Neuron (in vitro differentiated cells): ENCODE results near the gene GRID1.

Source experiments
- H2AFZ ChIP-seq: one replicate; pipeline ENCODE4 v1.6.1; 2013; ENCODE audit warnings: low read depth, mild to moderate bottlenecking, inconsistent platforms, low read length, moderate library complexity
- H3K27me3 ChIP-seq: one replicate; pipeline ENCODE4 v1.6.1; 2013; ENCODE audit warnings: low read length; ENCODE audit not compliant: insufficient read depth
- H3K36me3 ChIP-seq: one replicate; pipeline ENCODE4 v1.6.1; 2013; ENCODE audit warnings: low read length; ENCODE audit not compliant: insufficient read depth
- H3K4me1 ChIP-seq: one replicate; pipeline ENCODE4 v1.6.1; 2013; ENCODE audit warnings: low read length; ENCODE audit not compliant: insufficient read depth
- H3K4me3 ChIP-seq: 2 replicates; pipeline ENCODE4 v1.5.1; 2013; ENCODE audit warnings: mild to moderate bottlenecking, low read length, moderate library complexity
- H3K9me3 ChIP-seq: one replicate; pipeline ENCODE4 v1.6.1; 2013; ENCODE audit warnings: low read length

The GRID1 gene

DNA sequence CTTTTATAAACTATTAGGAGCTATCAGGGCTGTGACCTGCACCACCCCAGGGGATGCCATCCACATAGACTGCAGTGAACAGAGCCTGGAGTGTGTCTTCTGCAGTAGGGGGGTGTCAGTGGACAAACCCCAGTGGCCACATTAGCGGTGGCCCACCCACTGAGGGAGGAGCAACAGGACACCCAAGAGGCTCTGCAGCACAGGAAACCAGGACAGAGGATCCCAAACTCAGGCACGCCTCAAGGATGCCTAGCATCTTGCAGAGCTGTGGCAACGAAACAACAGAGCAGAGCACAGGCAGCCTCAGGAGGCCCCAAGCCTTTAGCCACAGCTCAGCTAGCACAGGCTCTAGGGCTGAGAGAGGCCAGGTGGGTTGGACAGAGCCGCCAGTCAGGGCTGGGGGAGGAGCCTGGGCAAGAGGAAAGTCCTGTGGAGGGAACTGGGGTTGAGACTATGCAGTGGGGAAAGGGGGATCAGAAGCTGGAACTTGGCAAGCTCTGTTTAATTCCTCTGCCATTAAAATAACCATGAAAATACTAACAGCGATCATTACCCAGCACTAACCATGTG, 53.8 kb downstream of the GRID1 start:
- no peaks in the 10 kb centered on the region for H3K4me1 ChIP-seq
- no peak overlapping the region for H2AFZ ChIP-seq
- H3K36me3 ChIP-seq: no peaks in the 10 kb centered on the region
- H3K9me3 ChIP-seq: no peaks in the 10 kb centered on the region
- no peak overlapping the region for H3K4me3 ChIP-seq
- no peaks in the 10 kb centered on the region for H3K27me3 ChIP-seq

DNA sequence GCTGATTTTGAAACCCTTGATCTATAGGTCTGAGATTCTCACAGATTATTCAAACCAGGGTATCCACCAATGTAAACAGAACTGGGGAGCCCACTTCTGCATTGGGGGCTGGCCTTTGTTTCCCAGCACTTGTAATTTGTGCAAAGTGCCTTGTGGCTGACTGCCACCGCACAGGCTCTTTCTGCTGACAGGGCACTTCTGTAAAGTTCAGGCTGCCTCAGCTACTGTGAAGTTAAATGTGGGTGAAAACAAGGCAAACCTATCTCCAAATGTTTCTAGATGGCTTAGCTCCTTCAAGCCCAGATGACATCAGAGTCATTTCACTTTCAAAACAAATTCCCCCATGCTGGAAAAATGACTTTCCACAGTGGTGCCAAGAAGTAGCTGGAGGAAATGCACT, 54.7 kb downstream of the GRID1 start:
- no peaks in the 10 kb centered on the region for H3K36me3 ChIP-seq
- H2AFZ ChIP-seq: no peak overlapping the region
- H3K4me1 ChIP-seq: no peaks in the 10 kb centered on the region
- H3K4me3 ChIP-seq: no peak overlapping the region
- no peaks in the 10 kb centered on the region for H3K27me3 ChIP-seq
- H3K9me3 ChIP-seq: no peaks in the 10 kb centered on the region

DNA sequence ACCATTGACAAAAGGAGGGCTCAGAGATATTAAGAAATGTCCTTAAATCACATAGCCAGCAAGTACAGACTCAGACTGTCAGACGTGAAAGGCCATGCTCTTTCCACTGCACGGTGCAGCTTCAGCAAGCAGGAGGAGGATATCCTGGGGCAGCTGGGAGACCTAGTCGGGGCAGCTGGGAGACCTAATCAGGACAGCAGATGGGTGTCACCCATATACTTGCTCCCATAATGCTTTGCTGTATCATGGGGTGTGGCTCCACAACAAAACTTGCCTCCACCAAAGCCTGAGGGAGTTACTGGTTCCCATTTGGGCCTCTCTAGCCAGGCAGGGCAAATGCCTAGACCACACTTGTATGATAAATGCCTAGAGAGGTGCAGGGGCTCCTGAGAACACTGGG, 55.4 kb downstream of the GRID1 start:
- no peaks in the 10 kb centered on the region for H3K36me3 ChIP-seq
- no peak overlapping the region for H3K4me3 ChIP-seq
- no peaks in the 10 kb centered on the region for H3K9me3 ChIP-seq
- no peaks in the 10 kb centered on the region for H3K4me1 ChIP-seq
- no peaks in the 10 kb centered on the region for H3K27me3 ChIP-seq
- no peak overlapping the region for H2AFZ ChIP-seq

DNA sequence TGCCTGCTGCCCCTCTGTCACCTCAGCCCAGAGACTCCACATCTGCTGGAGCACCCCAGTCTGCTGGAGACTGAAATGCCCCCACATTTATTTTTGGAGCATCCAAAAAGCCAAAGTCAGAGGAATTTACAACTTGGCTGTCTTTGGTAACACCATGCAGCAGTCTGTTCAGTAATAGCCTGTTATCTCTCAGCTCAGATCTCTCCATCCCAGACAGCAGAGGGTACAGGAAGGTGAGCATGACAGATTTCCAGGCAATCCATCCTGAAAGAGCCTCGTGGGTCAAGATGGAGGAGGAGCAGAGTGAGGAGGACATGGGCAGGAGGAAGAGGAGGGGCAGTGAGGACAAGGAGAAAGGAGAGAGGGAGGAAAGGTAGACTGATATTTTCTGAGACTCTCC, 55.9 kb downstream of the GRID1 start:
- Histone ChIP-seq H3K4me1 (no peaks in the 10 kb centered on the region), H3K9me3 (no peaks in the 10 kb centered on the region), H3K4me3 (no peak overlapping the region), H2AFZ (no peak overlapping the region), H3K36me3 (no peaks in the 10 kb centered on the region), H3K27me3 (no peaks in the 10 kb centered on the region)

DNA sequence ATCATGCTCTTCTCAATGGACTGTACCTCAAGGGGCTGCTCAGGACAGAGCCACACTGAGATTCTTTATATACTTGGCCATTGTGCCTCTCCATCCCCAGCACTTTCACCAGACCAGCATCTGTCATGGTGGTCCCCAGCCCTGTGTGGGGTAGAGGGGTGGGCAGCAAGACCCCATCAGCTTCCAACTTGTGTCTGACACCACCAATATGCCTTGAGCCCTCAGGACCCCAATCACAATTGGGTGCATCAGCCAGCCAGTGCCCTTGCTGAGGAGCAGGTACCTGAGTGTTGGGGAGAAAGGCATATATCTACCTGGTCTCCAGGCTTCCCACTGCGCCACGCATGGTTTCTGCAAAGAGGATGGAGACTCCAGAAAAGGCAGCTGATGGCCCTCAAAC, 56.3 kb downstream of the GRID1 start:
- no peak overlapping the region for H3K4me3 ChIP-seq
- no peak overlapping the region for H2AFZ ChIP-seq
- no peaks in the 10 kb centered on the region for H3K36me3 ChIP-seq
- no peaks in the 10 kb centered on the region for H3K4me1 ChIP-seq
- no peaks in the 10 kb centered on the region for H3K9me3 ChIP-seq
- no peaks in the 10 kb centered on the region for H3K27me3 ChIP-seq

DNA sequence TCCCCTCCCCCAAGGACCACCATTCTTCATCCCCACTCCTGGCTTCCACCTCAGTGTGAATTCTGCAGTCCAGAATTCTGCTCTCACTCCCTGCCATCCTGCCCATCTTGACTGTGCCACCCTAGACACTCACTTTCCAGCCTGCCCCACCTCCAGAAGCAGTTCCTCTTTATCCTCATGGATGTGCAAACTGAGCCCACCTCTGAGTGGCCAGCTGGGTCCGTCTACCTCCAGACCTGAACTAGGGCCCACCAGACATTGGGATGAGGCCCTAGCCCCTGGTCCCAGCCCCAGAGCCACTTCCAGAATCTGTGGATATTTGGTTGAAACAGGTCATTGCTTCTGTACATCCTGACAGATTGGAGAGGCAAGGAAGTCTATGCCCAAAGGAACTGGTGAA, 58.5 kb downstream of the GRID1 start:
- no peak overlapping the region for H2AFZ ChIP-seq

DNA sequence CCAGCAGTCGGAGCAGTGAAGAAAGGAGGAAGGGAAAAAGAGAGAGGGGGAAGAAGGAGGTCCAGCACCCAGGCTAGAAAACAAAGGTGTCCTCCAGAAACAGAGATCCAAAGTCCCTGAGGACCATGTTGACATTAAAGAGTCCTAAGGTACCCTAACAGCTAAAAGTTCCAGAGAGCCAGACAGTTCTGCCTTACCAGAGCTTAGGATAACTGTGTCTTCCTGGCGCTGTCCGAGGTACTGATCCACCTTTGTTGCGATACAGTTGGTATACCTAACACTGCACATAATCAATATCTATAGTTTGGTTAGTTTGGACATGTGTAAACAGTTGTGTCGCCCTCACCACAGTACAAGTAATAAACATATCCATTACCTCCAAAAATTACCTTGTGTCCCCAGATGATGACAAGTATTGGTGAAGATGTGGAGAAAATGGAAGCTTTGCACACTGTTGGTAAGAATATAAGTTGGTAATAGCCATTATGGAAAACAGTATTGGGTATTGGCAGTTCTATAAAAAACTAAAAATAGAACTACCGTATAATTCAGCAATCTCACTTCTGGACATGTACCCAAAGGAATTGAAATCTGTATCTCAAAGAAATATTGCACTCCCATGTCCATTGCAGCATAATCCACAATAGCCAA, 59.8 kb downstream of the GRID1 start:
- Histone ChIP-seq H3K27me3 (no peaks in the 10 kb centered on the region), H2AFZ (no peak overlapping the region), H3K36me3 (no peaks in the 10 kb centered on the region), H3K4me3 (no peak overlapping the region), H3K4me1 (no peaks in the 10 kb centered on the region), H3K9me3 (no peaks in the 10 kb centered on the region)

More for the DNA sequence above, 58.5 kb downstream of the GRID1 start:
- no peak overlapping the region for H3K4me3 ChIP-seq
- H3K36me3 ChIP-seq: no peaks in the 10 kb centered on the region
- H3K9me3 ChIP-seq: no peaks in the 10 kb centered on the region
- no peaks in the 10 kb centered on the region for H3K4me1 ChIP-seq
- H3K27me3 ChIP-seq: no peaks in the 10 kb centered on the region

DNA sequence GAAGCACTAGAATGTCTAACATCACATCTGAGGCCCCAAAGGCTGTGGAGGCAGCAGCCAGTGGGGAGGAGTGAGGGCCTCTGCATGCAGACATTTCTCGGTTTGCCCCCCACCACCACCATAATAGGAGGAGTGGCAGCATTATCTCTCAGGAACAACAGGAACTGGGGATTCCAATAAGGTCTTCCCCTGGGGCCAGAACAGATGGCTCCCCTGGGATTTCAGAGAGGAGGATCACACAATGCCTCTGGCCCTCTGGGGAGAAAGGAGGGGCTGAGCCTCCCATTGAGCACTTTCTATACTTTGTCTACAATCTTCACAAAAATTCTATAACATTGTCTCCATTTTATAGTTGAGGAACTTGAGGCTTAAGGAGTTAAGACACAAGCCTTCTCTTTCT, 61.1 kb downstream of the GRID1 start:
- Histone ChIP-seq H3K4me1 (no peaks in the 10 kb centered on the region), H2AFZ (no peak overlapping the region), H3K27me3 (no peaks in the 10 kb centered on the region), H3K4me3 (no peak overlapping the region), H3K36me3 (no peaks in the 10 kb centered on the region), H3K9me3 (no peaks in the 10 kb centered on the region)

DNA sequence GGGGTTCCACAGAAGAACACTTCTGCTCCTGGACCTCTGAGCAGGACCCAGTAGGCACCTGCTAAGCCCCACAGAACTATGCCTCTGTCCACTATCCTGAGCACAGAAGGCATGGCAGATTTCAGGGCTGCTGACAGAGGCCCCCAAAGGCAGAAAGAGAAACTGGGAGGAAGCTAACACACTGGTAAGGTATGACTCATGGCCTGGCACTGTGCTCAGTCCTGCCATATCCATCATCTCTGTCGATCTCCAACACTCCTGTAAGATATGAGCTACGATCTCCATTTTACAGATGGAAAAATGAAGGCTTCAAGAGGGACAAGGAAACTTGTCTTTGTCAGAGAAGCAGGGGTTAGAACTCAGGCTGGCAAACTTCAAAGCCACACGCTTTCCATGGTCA, 62.2 kb downstream of the GRID1 start:
- Histone ChIP-seq H3K27me3 (no peaks in the 10 kb centered on the region), H3K4me1 (no peaks in the 10 kb centered on the region), H3K4me3 (no peak overlapping the region), H3K36me3 (no peaks in the 10 kb centered on the region), H3K9me3 (no peaks in the 10 kb centered on the region), H2AFZ (no peak overlapping the region)

DNA sequence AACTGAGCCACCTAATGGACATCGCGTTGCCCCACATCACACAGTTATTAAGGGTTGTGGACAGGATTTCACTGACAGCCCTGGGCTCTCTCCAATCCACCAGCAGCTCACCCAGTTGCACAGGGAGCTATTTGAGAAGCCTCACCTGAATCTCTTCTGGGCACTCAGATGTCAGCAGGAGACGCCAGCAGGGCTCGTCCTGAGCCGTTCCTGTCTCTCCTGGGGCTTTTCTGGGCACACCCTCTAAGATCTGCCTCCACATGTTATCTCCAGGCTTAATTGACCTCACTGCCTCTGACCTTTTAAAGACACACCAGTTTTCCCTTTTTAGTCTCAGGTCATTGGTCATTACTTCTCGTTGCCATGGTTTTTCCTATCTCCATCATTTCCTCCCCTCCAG, 63.0 kb downstream of the GRID1 start:
- H3K4me3 ChIP-seq: no peak overlapping the region
- no peaks in the 10 kb centered on the region for H3K4me1 ChIP-seq
- no peaks in the 10 kb centered on the region for H3K27me3 ChIP-seq
- no peaks in the 10 kb centered on the region for H3K36me3 ChIP-seq
- no peak overlapping the region for H2AFZ ChIP-seq
- H3K9me3 ChIP-seq: no peaks in the 10 kb centered on the region

DNA sequence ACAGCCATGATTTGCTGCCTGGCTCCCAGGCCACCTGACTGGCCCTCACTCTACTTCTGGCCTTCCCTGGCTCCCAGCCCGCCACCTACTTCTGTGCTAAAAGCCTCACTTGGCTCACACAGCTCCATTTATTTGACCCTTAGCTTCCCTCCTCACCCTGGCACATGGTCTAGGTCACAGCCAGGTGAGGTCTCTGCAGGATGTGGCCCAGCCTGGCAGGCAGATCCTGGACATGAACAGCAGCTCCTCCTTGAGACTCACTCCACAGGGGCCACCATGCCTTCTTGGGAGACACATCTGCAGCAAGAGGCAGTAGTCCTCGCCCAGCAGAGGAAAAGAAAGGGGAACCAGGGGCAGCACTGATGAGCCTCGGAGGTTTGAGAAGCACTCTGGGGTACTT, 64.6 kb downstream of the GRID1 start:
- Histone ChIP-seq H3K4me1 (no peaks in the 10 kb centered on the region), H3K27me3 (no peaks in the 10 kb centered on the region), H2AFZ (no peak overlapping the region), H3K36me3 (no peaks in the 10 kb centered on the region), H3K4me3 (no peak overlapping the region), H3K9me3 (no peaks in the 10 kb centered on the region)

DNA sequence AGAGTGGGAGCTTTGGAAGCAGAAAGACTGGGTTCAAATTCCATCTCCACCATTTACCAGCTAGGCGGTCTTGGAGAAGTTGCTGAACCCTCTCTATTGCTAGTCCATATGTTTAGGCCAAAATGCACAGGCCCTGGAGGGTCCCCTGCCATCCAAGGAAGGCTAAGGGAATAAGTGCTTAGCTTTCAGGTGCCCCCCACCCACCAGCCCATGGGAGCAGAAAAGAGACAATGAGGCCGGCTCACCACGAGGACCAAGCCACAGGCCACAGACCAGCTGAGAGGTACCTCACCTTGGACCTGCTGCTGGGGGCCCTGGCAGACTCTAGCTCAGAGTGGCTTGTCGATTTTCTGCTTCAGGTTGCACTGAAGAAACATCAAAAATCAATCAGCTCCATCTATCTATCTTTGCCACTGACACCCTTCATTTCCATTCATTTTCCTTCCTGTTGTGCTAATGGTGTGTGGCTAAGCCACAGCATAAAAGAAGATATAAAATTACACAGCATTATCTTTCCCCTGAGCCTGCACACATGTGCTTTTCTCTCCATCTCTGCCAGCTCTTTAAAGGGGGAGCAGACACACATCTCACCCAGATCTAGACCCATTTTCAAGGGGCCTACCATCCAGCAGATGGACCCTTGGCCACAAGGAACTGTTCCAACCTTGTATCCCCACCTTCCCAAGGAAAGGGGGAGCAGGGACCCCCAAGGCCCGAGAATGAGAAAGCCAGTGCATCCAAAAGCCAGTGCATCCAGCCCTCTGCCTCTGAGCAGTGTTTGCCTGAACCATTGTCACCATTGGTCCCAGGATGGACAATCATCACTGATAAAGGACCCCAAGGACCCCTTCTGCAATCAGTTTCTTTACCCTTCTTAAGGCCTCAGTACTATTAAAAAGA, 65.4 kb downstream of the GRID1 start:
- Histone ChIP-seq H3K9me3 (no peaks in the 10 kb centered on the region), H3K36me3 (no peaks in the 10 kb centered on the region), H2AFZ (no peak overlapping the region), H3K27me3 (no peaks in the 10 kb centered on the region), H3K4me3 (no peak overlapping the region), H3K4me1 (no peaks in the 10 kb centered on the region)

DNA sequence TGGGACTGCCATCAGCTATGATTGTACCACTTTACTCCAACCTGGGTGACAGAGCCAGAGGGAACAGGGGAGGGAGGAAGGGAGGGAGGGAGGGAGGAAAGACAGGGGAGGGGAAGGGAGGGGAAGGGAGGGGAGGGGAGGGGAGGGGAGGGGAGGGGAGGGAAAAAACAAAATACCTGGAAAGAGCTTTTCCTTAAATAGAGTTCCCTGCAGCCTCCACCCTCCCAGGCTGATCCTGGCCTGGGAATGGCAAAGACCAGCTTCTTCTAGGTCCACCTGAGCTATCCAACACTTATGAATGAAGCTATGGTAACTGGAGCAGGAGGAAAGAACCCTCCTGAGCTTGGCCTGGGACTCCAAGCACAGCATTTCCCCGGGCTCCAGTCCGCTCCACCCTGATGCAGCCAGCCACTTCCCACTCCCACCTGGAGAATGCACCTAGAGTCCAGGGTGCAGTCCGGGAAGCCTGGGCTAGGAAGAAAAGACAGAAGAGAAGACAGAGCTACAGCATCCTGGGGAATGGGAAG, 66.1 kb downstream of the GRID1 start:
- Histone ChIP-seq H3K27me3 (no peaks in the 10 kb centered on the region), H3K9me3 (no peaks in the 10 kb centered on the region), H2AFZ (no peak overlapping the region), H3K4me3 (no peak overlapping the region), H3K4me1 (no peaks in the 10 kb centered on the region), H3K36me3 (no peaks in the 10 kb centered on the region)
